Measurements from ENCODE around the gene ATP6AP1. TPM values are rescaled to one million over a fixed set of nuclear protein-coding genes. Genes with fewer than 3 reads are reported as not detected.

Gene ATP6AP1
- total and polyA plus RNA-seq, 2 donors (not counting 1 experiment from before 2014, with no cell fraction given): 47.1 to 57.7 TPM

DNA sequence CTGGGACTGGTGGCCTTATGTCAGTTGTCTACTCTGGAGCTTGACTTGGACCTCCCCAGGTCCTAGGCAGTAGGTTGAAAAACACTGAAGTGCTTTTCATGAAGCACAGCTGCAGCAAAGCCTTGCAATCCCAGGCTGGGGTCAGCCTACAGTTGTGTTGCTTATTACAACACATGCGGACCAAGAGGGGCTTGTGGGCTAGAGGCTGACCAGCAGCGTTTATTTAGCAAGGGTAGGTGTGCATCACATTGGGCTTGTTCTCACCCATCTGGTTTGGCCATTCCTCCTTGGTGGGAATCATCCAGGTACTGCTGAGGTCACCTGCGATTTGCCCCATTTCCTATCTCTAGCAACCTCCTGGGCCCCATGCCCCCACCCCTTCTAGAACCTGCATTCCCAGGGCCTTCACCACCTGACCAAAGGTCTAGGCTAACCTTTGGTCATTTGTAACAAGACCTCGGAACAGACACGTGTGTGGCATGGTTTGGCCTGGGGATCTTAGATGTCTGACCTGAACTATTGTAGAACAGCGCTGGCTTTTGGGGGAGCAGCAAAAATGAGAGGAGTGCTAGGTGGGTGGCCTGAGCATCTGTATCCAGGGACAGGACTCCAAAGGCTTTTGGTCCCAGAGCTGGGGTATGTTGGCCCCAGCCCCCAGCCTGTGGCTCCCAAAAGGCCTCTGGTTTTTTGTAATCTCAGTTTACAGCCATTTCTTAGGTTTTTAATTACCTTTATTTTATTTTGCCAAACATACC, 27.3 kb upstream of the ATP6AP1 start:
- Mint-ChIP-seq H3K27me3 (no peaks in the 10 kb centered on the region), H3K27ac (peak overlapping the region; percentile 20), H3K4me3 (peak overlapping the region; percentile 26), H3K4me1 (peaks cover 17% of the 10 kb centered on the region), H3K9me3 (ENCODE audit: insufficient read depth) (no peaks in the 10 kb centered on the region)
- Histone ChIP-seq H3K4me1 (ENCODE audit: control insufficient read depth in 2 of 2, insufficient read depth in 2 of 2, low read length in 2 of 2) (peaks cover 12 to 20% of the 10 kb centered on the region in 2 donors), H3K36me3 (replicated peaks in 1 of 2; ENCODE audit: control extremely low read depth in 1 of 2, control insufficient read depth in 1 of 2, extremely low read depth in 1 of 2, insufficient read depth in 2 of 2, low read length in 1 of 2) (peaks cover 0 to 24% of the 10 kb centered on the region in 2 experiments), H3K9ac (ENCODE audit: low read length) (no peak overlapping the region), H3K27ac (ENCODE audit: low read length in 2 of 2) (no peak overlapping the region), H3K79me2 (ENCODE audit: control insufficient read depth, insufficient read depth, low read length) (no peaks in the 10 kb centered on the region), H4K20me1 (ENCODE audit: control insufficient read depth, insufficient read depth, low read length, poor library complexity, severe bottlenecking) (peaks cover 30% of the 10 kb centered on the region), H3K4me2 (replicated peaks; ENCODE audit: low read depth, low read length, poor library complexity, severe bottlenecking) (no peak overlapping the region), H3K27me3 (replicated peaks in 1 of 4; ENCODE audit: control extremely low read depth in 1 of 4, control insufficient read depth in 3 of 4, insufficient read depth in 4 of 4, low read length in 3 of 4) (no peaks in the 10 kb centered on the region), H3K4me3 (ENCODE audit: control extremely low read depth in 1 of 5, extremely low read depth in 1 of 5, insufficient read depth in 1 of 5, low read depth in 2 of 5, low read length in 4 of 5) (no peak overlapping the region), H3K9me3 (ENCODE audit: control extremely low read depth in 1 of 3, control insufficient read depth in 2 of 3, insufficient read depth in 1 of 3, low read length in 2 of 3) (no peaks in the 10 kb centered on the region), H2AFZ (ENCODE audit: insufficient read depth, low read depth, low read length, poor library complexity, severe bottlenecking) (no peak overlapping the region)
- intact Hi-C loops (cut with micrococcal nuclease): no loop called here
- no peak for TF ChIP-seq EZH2 (IDR thresholded peaks at IDR 0.05; ENCODE audit: borderline replicate concordance, insufficient read depth, low read depth, low read length, poor library complexity, severe bottlenecking)
- TF ChIP-seq CTCF (IDR thresholded peaks at IDR 0.05): no peak
- no peak for DNase-seq
- WGBS (ENCODE audit: insufficient coverage): 73% methylated on average over 2 of the region's 6 CpGs
- ChIA-PET CTCF (no interaction called here), POLR2A (interaction anchor here (0.5 to 0.6 kb wide), 2 partner anchors 100 to 308 kb away, joined by 4 read pairs; no protein-coding TSS in a partner anchor)
- no peak for ATAC-seq (ENCODE audit: low read depth)

DNA sequence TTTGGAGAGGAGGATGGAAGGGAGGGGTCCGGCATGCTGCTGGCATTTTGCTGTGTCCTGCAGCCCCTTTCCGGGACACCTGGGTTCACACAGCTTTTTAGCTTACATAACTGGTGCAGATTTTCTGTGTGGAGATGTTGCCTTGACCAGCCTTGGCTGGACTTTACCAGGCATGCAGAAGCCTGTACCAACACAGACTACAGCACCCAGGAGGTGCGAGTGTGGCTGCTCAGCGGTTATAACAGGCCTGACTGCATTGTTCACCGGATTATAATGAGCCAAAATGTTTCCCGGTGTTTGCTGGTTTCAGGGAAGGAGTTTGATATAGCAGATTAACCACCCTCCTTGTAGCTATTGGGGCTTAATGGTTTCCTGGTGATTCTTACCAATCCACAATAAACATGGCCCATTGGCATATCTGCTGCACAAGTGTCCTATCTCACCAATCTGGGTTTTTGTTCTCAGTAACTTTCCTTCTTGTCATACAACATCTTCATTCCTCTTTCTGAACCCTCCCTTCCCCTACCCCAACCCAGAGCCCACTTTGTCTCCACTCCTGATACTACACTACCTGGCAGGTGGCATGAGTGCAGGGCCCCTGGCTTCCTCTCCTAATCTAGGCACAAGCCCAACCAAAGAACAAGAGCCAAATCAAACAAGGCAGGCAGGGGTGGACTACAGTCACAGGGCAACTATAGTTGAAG, 26.4 kb upstream of the ATP6AP1 start:
- no peak overlapping the region for H3K27ac ChIP-seq (ENCODE audit: low read length in 2 of 2)
- intact Hi-C loops (cut with micrococcal nuclease): no loop called here
- ChIA-PET POLR2A (interaction anchor here (0.6 kb wide), 1 partner anchor 99 kb away, joined by 4 read pairs; no protein-coding TSS in a partner anchor), CTCF (no interaction called here)
- H3K4me3 ChIP-seq (ENCODE audit: control extremely low read depth in 1 of 5, extremely low read depth in 1 of 5, insufficient read depth in 1 of 5, low read depth in 2 of 5, low read length in 4 of 5): no peak overlapping the region
- H3K9ac ChIP-seq (ENCODE audit: low read length): no peak overlapping the region
- no peak overlapping the region for H3K4me3 Mint-ChIP-seq
- no peak overlapping the region for H3K4me2 ChIP-seq (replicated peaks; ENCODE audit: low read depth, low read length, poor library complexity, severe bottlenecking)
- TF ChIP-seq CTCF (IDR thresholded peaks at IDR 0.05) (no peak), EZH2 (IDR thresholded peaks at IDR 0.05; ENCODE audit: borderline replicate concordance, insufficient read depth, low read depth, low read length, poor library complexity, severe bottlenecking) (no peak)
- DNase-seq: no peak
- no peaks in the 10 kb centered on the region for H3K9me3 Mint-ChIP-seq (ENCODE audit: insufficient read depth)
- H3K4me1 ChIP-seq (ENCODE audit: control insufficient read depth in 2 of 2, insufficient read depth in 2 of 2, low read length in 2 of 2): peaks cover 12 to 16% of the 10 kb centered on the region in 2 donors
- H3K79me2 ChIP-seq (ENCODE audit: control insufficient read depth, insufficient read depth, low read length): no peaks in the 10 kb centered on the region
- no peaks in the 10 kb centered on the region for H3K27me3 ChIP-seq (replicated peaks in 1 of 4; ENCODE audit: control extremely low read depth in 1 of 4, control insufficient read depth in 3 of 4, insufficient read depth in 4 of 4, low read length in 3 of 4)
- WGBS (ENCODE audit: insufficient coverage): no CpG with 5 or more reads among the region's 6 CpGs
- H2AFZ ChIP-seq (ENCODE audit: insufficient read depth, low read depth, low read length, poor library complexity, severe bottlenecking): no peak overlapping the region
- peaks cover 30% of the 10 kb centered on the region for H4K20me1 ChIP-seq (ENCODE audit: control insufficient read depth, insufficient read depth, low read length, poor library complexity, severe bottlenecking)
- no peak for ATAC-seq (ENCODE audit: low read depth)
- H3K27me3 Mint-ChIP-seq: no peaks in the 10 kb centered on the region
- peaks cover 0 to 24% of the 10 kb centered on the region in 2 experiments for H3K36me3 ChIP-seq (replicated peaks in 1 of 2; ENCODE audit: control extremely low read depth in 1 of 2, control insufficient read depth in 1 of 2, extremely low read depth in 1 of 2, insufficient read depth in 2 of 2, low read length in 1 of 2)
- H3K4me1 Mint-ChIP-seq: peaks cover 15% of the 10 kb centered on the region
- no peaks in the 10 kb centered on the region for H3K9me3 ChIP-seq (ENCODE audit: control extremely low read depth in 1 of 3, control insufficient read depth in 2 of 3, insufficient read depth in 1 of 3, low read length in 2 of 3)
- H3K27ac Mint-ChIP-seq: no peak overlapping the region
